Transverse colon (tissue), 3 donors: ENCODE data around the gene TMEM114.

Experiments
- EP300 ChIP-seq: sonication (generic); formaldehyde crosslinking; IDR thresholded peaks from one replicate; pipeline ENCODE4 v1.6.1; 2017; ENCODE audit warnings: antibody characterized with exemption, low read depth
- POLR2A ChIP-seq: fragments of 450-650 bp; IDR thresholded peaks from one replicate; pipeline ENCODE4 v1.6.1; 2016; ENCODE audit warnings: antibody characterized with exemption, mild to moderate bottlenecking, moderate library complexity
- POLR2AphosphoS5 ChIP-seq, 3 donors: sonication (generic); formaldehyde crosslinking; IDR thresholded peaks; one replicate each; pipeline ENCODE4 v1.6.1; 2016; ENCODE audit warnings: antibody characterized with exemption in 3 of 3

GRCh38 chr16:8583732-8584131, 6.6 kb downstream of the TMEM114 start:
- TF ChIP-seq POLR2A (no peak), POLR2AphosphoS5 (IDR thresholded peaks at IDR 0.05) (no peak), EP300 (no peak)
